ENCODE data around the gene TIMM44.

Gene TIMM44, protein sequence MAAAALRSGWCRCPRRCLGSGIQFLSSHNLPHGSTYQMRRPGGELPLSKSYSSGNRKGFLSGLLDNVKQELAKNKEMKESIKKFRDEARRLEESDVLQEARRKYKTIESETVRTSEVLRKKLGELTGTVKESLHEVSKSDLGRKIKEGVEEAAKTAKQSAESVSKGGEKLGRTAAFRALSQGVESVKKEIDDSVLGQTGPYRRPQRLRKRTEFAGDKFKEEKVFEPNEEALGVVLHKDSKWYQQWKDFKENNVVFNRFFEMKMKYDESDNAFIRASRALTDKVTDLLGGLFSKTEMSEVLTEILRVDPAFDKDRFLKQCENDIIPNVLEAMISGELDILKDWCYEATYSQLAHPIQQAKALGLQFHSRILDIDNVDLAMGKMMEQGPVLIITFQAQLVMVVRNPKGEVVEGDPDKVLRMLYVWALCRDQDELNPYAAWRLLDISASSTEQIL

DNA sequence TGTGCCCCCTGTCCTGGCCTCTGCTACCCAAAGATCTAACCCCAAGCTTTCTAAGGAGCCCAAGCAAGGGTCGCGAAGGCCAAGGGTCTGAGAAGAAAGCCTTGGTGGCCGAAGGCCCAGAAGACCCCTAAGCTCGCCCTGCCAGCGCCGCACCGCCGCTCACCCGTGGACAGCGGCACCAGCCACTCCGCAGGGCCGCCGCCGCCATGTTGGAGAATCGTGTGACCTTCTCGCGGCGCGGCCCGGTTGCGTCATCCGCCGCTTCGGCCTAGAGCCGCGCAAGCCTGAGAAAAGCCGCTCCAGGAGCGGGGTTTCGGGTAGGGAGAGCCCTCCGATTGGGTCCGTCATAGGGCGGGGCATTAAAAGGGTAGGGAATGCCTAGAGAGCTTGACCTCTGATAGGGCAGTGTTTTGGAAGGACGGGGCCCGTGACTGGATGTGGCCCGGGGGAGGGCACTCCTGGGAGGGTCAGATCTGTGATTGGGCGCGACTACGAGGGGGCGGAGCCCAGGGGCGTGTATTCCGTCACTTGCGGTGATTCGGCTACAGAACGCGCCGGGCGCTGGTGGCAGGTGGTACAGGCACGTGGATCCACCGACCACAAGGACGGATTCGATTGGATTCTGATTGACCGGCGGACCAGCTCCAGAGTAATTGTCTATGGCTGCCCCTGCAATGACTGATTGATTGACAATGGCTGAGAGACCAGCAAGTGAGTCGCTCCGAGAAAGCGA lies at the start of gene TIMM44:
TSS of gene TIMM44 (minus strand) at position 223 of the 733 bp plus-strand sequence. CDS start at position 208, 15 bp downstream.
- Histone ChIP-seq H3K27ac (peak within 1 kb of the TSS; percentile 69 to 99 (median 95)), H3K4me3 (peak within 1 kb of the TSS; percentile 74 to 94 (median 85))

DNA sequence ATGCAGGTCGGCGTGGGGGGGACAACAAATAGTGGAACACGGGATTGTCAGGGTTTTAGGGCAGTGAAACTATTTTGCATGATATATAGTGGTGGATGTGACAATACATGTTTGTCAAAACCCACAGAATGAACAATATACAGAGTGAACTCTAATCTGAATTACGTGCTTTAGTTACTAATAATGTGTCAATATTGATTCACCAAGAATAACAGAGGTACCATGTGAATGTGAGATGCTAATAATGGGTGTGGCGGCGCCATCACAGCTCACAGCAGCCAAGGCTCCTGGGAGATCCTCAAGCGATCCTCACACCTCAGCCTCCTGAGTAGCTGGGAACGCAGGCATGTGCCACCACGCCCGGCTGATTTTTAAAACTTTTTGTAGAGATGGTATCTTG lies 49.1 kb upstream of the TIMM44 start:
- Histone ChIP-seq H3K4me3 (no peak overlapping the region), H3K27ac (no peak overlapping the region)

DNA sequence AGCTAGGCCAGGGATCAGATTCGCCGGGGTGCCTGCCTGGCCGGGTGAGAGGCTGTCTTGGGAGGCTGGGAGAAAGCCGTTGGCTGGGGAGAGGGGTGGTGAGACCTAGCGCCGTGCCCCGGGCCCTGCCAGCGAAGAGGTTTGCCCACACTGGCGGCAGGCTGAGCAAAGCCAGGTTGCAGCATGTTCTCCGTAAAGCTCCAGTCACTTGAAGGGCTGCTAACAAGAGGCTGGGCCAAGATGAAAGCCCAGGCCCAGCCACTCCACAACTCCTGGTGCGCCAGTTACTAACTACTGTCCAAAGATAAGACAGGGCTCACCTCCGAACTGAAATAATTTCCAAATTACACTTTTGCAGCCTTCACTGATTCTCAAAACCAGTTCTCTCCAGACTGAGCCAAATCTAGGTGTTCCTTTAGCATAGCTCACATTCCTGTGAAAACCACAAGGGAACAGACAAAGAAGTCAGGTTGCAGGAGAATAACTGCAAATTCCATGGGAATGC lies 45.7 kb upstream of the TIMM44 start:
- no peak overlapping the region for H3K4me3 ChIP-seq
- peak overlapping the region in 9 of 21 experiments; percentile 11 to 77 (median 30) for H3K27ac ChIP-seq

DNA sequence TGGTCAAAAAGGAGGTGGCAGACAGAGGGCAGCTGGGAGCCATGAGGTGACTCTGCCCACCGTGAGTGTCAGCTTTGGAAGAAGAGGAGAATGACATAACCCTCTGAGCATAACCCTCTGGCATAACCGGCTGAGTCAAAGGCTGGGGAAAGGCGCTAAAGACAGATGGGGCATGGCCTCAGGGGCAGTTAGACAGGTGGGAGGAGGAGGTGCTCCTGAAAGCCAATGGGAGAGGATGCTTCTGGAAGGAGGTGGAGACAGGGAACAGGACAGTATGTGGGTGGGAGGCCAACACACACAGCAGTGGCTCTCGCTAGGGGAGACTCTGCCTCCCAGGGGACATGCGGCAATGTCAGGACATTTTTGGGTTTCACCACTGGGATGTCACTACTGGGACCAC lies 44.8 kb upstream of the TIMM44 start:
- peak overlapping the region in 8 of 21 experiments; percentile 4 to 77 (median 33) for H3K27ac ChIP-seq
- no peak overlapping the region for H3K4me3 ChIP-seq

DNA sequence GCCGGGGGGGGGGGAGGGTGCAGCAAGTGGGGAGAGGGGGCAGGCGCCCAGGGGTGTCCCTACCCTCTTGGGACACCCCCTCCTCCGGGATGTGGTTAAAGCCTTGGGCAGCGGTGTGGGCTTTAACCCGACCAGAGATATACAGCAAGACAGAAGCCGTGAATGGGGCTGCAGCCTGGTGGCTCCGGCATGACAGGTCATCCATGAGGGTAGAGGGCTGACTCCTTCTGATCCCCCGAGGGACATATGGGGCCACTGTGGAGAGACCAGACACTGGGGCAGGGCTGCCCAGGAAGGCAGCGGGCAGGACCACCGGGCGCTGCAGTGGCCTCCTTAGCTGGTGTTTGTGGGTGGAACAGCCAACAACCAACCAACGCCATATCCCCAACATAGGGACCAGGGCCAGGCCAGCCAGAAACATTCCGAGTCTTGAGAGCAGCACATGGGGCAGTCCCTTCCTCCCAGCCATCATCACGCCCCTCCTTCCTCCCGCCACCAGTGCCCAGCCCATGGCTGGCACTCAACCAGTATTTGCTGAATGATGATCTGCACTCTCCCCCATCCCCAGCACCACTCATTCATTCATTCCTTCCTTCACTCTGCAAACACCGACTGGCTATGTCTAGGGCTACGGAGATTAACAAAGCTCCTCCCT lies 43.8 kb upstream of the TIMM44 start:
- H3K4me3 ChIP-seq, result no peak overlapping the region
- H3K27ac ChIP-seq, result peak overlapping the region in 11 of 21 experiments; percentile 4 to 63 (median 42)

DNA sequence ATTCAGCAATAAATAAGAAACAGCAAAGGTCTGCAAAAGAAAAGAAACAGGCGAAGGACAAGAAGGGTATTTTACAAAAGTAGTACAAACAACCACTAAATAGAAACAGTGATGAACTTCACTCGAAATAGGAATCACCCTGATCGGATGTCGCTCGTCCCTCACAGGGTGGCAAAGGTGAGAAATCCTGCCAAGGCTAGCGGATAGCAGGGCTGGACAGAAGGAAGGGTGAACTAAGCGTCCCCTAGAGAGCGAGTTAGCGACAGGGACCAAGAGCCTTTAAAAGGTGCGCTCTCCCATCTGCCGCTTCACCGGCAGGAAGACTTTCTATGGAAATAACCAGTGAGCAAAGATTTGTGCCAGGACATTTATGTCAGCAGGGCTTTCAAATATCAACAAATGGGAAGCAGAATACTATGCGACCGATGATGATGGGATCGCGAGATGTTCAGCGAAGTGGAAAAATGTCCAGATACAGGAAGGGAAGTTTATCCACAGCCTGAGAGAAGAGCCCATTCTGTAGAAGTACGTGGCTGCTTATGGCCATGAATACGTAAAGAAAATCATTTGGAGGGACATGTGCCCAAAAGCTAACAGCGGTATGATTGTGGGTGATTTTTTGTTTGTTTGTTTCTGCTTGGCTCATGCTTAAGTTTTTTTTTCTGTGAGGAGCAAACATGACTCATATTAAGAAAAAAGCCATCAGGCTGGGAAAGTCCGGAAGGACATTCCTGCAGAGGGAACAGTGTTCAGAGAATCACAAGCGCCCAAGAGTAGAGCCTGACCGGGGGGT lies 43.1 kb upstream of the TIMM44 start:
- Histone ChIP-seq H3K4me3 (no peak overlapping the region), H3K27ac (peak overlapping the region in 12 of 21 experiments; percentile 1 to 63 (median 46))

DNA sequence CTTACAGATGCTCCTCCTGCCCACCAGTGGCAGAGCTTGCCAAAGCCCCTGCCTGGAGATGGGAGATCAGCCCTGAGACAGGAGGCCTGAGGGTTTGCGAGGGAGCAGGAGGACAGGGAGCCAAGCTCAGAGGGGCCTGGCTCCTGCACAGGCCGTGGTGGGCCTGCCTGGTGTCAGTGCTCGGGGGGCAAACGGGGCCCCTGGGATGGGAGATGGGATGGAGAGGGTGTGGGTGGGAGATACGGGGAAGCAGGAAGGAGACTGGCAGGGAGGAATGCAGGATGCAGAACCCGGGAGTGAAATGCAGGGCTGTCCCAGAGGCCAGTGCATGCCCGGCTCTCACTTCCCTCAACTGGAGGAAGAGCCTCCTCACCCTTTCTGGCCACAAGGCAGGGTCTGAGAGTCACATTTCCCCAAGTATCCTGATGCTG lies 42.0 kb upstream of the TIMM44 start:
- Histone ChIP-seq H3K4me3 (no peak overlapping the region), H3K27ac (peak overlapping the region in 3 of 21 experiments; percentile 16 to 57 (median 44))

DNA sequence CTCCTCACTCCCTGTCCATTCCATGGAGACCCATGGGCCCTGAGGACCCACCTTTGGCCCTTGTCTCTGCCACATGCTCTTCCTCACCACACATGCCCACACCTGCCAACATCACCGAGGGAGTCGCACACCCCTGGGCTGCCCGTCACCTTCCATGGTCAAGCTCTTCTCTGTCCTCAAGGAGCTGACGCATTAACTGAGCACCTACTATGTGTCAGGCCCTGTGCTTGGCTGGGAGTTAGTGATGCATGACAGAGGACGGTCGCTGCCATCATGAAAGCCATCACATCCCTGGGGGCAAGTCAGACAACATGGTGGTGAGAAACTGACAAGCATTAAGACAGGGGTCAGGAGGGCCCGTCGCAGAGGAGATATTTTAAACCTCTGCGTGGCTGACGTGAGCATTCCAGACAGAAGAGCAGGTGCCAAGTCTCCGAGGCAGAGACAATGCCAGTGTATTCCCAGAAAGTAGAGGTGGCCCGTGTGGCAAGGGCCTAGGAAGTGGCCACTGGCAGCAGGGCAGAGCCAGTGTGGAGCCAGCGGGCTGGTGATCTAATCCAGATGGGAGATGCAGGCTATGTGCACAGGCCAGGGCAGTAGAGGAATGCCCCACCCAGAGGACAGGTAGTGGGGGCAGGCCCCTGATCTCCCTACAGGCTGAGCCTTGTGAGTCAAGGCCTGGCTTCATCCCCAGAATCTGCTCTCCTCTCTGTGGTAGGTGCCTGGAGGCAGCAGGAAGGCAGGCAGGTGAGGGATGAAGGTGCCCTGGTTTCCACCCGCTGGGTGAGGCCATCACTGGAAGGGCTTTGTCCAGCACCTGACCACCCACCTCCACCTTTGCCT lies 40.8 kb upstream of the TIMM44 start:
- peak overlapping the region in 4 of 21 experiments; percentile 1 to 74 (median 35) for H3K27ac ChIP-seq
- no peak overlapping the region for H3K4me3 ChIP-seq

DNA sequence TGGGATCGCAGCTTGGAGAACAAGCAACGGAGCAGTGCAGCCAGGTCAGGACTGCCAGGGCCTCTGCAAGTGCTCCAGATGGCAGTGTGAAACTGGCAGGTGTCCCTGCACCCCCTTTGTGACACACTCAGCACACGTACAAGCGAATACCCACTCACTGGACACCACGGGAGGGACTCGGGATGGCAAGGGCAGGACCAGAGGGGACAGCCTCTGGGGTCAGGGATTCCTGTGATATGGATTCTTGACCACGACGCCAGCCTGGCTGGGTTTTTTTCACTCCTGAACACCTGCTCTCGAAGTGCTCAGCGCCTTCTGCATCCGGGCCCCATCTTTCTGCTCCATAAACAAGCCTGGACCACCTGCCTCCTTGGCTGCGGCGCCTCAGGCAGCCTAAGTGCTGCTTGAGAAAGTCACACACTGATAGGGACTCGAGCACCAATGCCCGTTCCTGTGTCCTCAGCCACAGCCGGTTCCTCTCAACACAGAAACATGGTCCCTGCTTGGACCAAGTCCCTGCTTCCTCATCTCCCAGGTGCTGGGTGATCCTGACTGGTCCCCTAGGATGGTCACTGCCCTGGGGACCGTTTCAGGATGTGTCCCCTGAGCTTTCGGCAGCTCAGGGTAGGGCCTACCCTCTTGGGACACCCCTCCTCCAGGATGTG lies 40.0 kb upstream of the TIMM44 start:
- Histone ChIP-seq H3K4me3 (no peak overlapping the region), H3K27ac (peak overlapping the region in 3 of 21 experiments; percentile 1 to 74 (median 33))

DNA sequence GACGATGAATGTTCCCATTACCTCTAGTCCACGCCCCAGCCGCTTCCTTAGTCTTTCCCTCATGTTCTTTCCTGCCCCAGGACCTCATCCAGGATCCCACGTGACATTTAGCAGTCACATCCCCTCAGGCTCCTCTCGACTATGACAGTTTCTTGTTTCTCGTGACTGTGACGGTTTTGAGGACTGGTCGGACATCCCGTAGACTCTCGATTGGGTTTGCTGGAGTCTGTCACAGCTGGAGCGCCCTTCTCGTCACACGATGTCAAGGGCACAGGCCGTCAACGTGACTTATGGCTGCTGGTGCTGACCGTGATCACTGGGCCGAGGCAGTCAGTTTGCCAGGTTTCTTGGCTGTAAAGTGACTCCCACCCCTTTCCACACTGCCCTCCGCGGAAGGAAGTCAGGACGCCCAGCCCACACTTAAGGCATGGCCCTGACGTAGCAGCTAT lies 39.2 kb upstream of the TIMM44 start:
- Histone ChIP-seq H3K27ac (peak overlapping the region in 1 of 21 experiments; percentile 74), H3K4me3 (no peak overlapping the region)

DNA sequence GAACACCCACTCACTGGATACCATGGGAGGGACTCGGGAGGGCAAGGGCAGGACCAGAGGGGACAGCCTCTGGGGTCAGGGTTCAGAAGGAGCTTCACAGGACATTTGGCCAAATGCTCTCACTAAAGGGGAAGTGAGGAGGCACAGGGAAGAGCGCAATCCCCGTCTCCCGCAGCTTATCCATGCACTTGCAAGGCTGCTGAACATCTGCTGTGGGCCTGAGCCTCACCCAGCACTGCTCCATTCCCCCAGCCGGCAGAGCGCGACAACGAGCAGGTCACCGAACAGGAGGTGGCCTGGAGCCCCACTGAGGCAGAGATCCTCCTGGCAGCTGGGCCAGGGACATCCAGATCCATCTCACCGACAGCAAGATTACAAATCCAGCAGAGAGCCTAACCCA lies 38.6 kb upstream of the TIMM44 start:
- H3K27ac ChIP-seq, result peak overlapping the region in 4 of 21 experiments; percentile 10 to 47 (median 30)
- no peak overlapping the region for H3K4me3 ChIP-seq

DNA sequence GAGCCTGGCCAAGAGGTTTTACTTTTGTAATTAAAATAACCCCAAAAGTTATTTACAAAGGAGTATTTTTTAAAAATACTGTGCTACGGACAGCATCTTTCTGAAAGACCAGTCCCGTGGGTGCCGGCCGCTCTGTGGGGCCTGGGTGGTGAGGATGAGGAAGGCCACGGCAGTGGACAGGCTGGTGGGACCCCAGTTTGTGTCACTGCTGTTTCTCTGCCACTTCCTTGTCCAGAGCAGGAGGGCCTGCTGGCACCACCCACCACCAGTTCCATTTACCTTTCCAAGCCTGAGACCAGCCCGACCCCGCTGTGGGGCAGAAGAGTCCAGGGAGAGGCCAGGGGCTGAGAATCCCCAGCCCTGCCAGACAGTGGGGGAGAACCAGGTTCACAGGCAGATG lies 38.2 kb upstream of the TIMM44 start:
- no peak overlapping the region for H3K4me3 ChIP-seq
- peak overlapping the region in 3 of 21 experiments; percentile 16 to 36 (median 25) for H3K27ac ChIP-seq

DNA sequence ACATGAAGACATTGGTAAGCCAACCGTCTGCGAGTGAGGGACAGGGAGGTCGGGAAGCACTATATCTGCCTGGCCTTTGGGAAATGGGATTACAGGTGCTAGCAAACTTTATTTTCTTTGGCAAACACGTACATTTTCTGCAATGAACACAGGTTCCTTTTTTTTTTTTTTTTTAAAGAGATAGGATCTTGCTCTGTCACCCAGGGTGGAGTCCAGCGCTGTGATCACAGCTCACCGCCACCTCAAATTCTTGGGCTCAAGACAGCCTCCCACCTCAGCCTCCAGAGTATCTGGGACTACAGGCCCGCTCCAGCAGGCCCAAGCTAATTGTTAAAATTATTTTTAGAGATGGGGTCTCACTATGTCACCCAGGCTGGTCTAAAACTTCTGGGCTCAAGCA lies 37.7 kb upstream of the TIMM44 start:
- Histone ChIP-seq H3K4me3 (no peak overlapping the region), H3K27ac (peak overlapping the region in 1 of 21 experiments; percentile 36)

DNA sequence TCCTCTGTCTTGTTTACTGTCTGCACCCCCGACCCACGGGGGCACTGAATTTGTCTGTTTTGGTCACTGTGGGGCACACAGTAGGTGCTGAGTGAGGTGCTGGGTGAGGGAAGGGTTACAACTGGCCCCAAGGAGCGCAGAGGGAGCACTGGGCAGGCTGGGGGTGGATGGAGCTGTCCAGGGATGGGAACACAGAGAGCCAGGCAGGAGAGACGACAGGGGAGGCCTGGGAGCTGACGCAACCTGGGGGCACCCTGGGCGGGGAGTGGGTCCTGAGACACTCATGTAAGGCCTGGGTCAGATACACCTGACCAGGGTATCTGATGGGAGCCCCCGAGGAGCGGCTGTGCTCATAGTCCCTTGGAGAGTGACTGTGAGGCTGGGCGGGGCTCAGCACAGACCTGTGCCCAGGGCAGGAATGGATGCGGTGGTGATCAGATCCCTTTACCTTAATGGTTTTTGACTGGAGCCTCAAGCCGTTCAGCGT lies 37.2 kb upstream of the TIMM44 start:
- Histone ChIP-seq H3K27ac (no peak overlapping the region), H3K4me3 (no peak overlapping the region)

DNA sequence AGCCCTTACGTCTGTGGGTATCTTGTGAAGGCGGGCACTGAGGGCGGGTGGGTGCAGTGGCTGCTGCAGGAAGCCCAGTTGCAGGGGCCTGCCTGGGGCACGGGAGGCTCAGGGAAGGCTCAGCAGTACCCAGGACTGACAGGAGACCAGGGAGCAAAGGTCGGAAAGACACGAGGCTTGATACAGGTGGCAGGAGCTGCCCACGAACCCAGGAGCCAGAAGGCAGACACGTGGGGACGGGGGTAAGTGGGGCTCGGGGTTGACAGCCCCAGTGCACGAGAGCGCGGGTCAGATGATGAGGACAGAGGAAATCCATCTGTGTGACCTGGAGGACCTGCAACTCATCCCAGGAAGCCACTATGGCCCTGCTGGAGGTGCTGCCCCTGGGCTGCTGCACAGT lies 36.7 kb upstream of the TIMM44 start:
- H3K4me3 ChIP-seq, result no peak overlapping the region
- H3K27ac ChIP-seq, result no peak overlapping the region

DNA sequence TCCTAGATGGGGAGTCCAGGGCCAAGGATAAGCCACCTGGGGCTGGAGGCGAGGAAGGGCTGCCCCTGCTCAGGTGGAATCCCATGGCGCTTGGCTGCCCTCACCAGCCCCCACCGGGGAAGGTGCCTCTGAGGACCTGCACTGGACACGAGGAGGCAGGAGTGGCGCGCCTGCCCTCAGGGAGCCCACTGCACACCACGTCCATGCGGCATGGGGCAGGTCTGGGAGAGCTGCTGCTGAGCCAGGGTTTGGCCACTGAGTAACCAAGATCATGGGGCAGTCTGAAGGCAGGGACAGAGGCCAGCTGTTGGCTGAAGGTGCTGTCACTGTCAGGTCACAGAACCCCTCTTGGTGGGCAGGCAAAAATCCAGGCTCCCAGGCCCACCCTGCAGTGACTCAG lies 36.1 kb upstream of the TIMM44 start:
- Histone ChIP-seq H3K27ac (no peak overlapping the region), H3K4me3 (no peak overlapping the region)

DNA sequence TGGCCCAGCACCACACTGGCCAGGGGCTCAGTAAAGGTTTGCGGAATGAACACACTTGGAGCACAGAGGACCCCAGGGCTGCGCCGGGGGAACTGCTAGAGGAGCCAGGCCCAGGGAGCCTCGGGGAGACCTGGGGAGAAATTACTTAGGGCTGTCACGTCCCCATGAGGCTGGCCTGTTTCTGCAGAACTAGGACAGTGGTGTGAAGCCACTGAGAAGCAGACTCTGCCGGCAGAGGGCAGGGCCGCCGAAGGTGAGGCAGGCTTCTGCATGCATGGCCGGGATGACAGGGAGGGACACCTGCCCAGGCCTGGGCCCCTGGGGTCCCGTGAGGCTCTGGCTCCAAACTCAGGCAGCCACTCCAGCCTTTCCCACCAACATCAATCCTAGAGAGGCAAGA lies 35.5 kb upstream of the TIMM44 start:
- Histone ChIP-seq H3K4me3 (no peak overlapping the region), H3K27ac (no peak overlapping the region)
